Stimulated activated CD8-positive, alpha-beta memory T cell treated with anti-CD3 and anti-CD28 coated beads, Interleukin-4, amount 100 ng/mL, for 4 hours (primary cell): Measurements from ENCODE around the gene BMP7.

Experiments used
- DNase-seq, 2 donors: peaks; one replicate each; pipeline ENCODE4 v3.0.0-alpha.2; 2020; ENCODE audit warnings: low read depth in 2 of 2, low spot score in 1 of 2

BMP7 gene

GRCh38 chr20:57266291-57267157 is at the start of gene BMP7:
Gene BMP7, minus strand, starts transcription at chr20:57266641. Its CDS starts 519 bp downstream, at chr20:57266122.
- DNase-seq = no peak

GRCh38 chr20:57315976-57316480 is 49.6 kb upstream of the BMP7 start:
- no peak for DNase-seq

GRCh38 chr20:57315083-57315975 is 48.9 kb upstream of the BMP7 start:
- DNase-seq = no peak

- no peak for DNase-seq
These were observed 47.5 kb upstream of the BMP7 start for GRCh38 chr20:57313951-57314350.

GRCh38 chr20:57313230-57313629 is 46.8 kb upstream of the BMP7 start:
- no peak for DNase-seq

- no peak for DNase-seq
These were observed 45.7 kb upstream of the BMP7 start for GRCh38 chr20:57312138-57312537.

GRCh38 chr20:57310821-57311514 is 44.5 kb upstream of the BMP7 start:
- no peak for DNase-seq

- DNase-seq = no peak
These were observed 43.2 kb upstream of the BMP7 start for GRCh38 chr20:57309544-57310115.

GRCh38 chr20:57308451-57309271 is 42.2 kb upstream of the BMP7 start:
- DNase-seq = no peak

- DNase-seq = no peak
These were observed 40.3 kb upstream of the BMP7 start for GRCh38 chr20:57306747-57307146.

GRCh38 chr20:57301026-57301425 is 34.6 kb upstream of the BMP7 start:
- DNase-seq = no peak

- DNase-seq = no peak
These were observed 32.0 kb upstream of the BMP7 start for GRCh38 chr20:57298457-57298856.

GRCh38 chr20:57294550-57294949 is 28.1 kb upstream of the BMP7 start:
- DNase-seq = no peak

GRCh38 chr20:57293995-57294394 is 27.6 kb upstream of the BMP7 start:
- DNase-seq = no peak

GRCh38 chr20:57292611-57293010 is 26.2 kb upstream of the BMP7 start:
- DNase-seq = no peak

GRCh38 chr20:57291694-57292093 is 25.3 kb upstream of the BMP7 start:
- no peak for DNase-seq

GRCh38 chr20:57291003-57291402 is 24.6 kb upstream of the BMP7 start:
- DNase-seq = no peak

GRCh38 chr20:57290178-57290484 is 23.7 kb upstream of the BMP7 start:
- no peak for DNase-seq

GRCh38 chr20:57289391-57290177 is 23.1 kb upstream of the BMP7 start:
- DNase-seq = no peak
